LNCaP clone FGC (cell line): ENCODE results near the gene JAKMIP1.

ENCODE experiments used
- DNase-seq: peaks from one replicate; pipeline ENCODE4 v3.0.0-alpha.2; 2011; ENCODE audit warnings: low read depth
- H3K4me3 ChIP-seq: 2 replicates; pipeline ENCODE4 v1.5.1; 2011; ENCODE audit warnings: mild to moderate bottlenecking, low read depth, low read length, control low read depth
- CTCF ChIP-seq: IDR thresholded peaks from 2 replicates; pipeline ENCODE4 v1.5.1; 2012; ENCODE audit warnings: mild to moderate bottlenecking; ENCODE audit not compliant: control insufficient read depth, insufficient read depth; ENCODE audit errors: extremely low read depth

JAKMIP1 gene

GRCh38 chr4:6047130-6047673, 153.1 kb downstream of the JAKMIP1 start:
- no peak overlapping the region for H3K4me3 ChIP-seq
- TF ChIP-seq CTCF = no peak
- no peak for DNase-seq

GRCh38 chr4:6046526-6047129, 153.7 kb downstream of the JAKMIP1 start:
- TF ChIP-seq CTCF = no peak
- no peak for DNase-seq
- H3K4me3 ChIP-seq = no peak overlapping the region

GRCh38 chr4:6044805-6045204, 155.5 kb downstream of the JAKMIP1 start:
- TF ChIP-seq CTCF = 0 out of 2 replicates have a peak, but pooled peaks have one; percentile 15
- H3K4me3 ChIP-seq = no peak overlapping the region
- DNase-seq = no peak

GRCh38 chr4:6044276-6044675, 156.1 kb downstream of the JAKMIP1 start:
- no peak overlapping the region for H3K4me3 ChIP-seq
- no peak for DNase-seq
- TF ChIP-seq CTCF = no peak

GRCh38 chr4:6043843-6044242, 156.5 kb downstream of the JAKMIP1 start:
- no peak for TF ChIP-seq CTCF
- no peak overlapping the region for H3K4me3 ChIP-seq
- DNase-seq = no peak

- TF ChIP-seq CTCF = no peak
- no peak overlapping the region for H3K4me3 ChIP-seq
- DNase-seq = no peak
Observed at GRCh38 chr4:6043188-6043587, 157.2 kb downstream of the JAKMIP1 start.

GRCh38 chr4:6042293-6043063, 157.9 kb downstream of the JAKMIP1 start:
- no peak for TF ChIP-seq CTCF

More at GRCh38 chr4:6042293-6043063, 157.9 kb downstream of the JAKMIP1 start:
- no peak for DNase-seq
- H3K4me3 ChIP-seq = no peak overlapping the region
